Activated CD4-positive, alpha-beta T cell treated with anti-CD3 and anti-CD28 coated beads, Interleukin-2, amount 50 U/mL, for 24 hours (primary cell): ENCODE measurements around the gene KRTAP2-2.
"Not testable (repeated sequence)": the region's sequence is repeated elsewhere in the genome, so short reads cannot be mapped to it uniquely, and the experiment has no call there.

Experiments
- DNase-seq, 2 donors: peaks; one replicate each; pipeline ENCODE4 v3.0.0-alpha.2; 2020; ENCODE audit warnings: low read depth in 1 of 2, low spot score in 1 of 2

Gene KRTAP2-2, protein sequence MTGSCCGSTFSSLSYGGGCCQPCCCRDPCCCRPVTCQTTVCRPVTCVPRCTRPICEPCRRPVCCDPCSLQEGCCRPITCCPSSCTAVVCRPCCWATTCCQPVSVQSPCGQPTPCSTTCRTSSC

DNA sequence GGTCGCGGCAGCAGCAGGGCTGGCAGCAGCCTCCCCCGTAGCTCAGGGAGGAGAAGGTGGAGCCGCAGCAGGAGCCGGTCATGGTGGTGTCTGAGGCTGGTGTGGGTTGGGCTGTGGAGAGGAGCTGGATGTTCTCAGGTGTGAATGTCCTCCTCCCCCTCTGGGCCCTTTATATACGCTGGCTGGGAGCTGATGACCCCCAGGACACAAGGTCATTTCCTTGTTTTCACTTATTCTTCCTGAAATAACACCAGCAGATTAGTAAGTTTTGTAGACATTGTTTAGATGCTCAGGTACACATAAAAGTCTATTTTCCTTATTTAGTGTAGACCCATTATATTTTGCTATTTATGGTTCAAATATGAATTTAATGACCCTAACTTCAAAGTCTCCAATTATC, at the start of gene KRTAP2-2:
TSS of gene KRTAP2-2 (minus strand) at position 101 of the 400 bp plus-strand sequence. CDS start at position 82, 19 bp downstream.
- not testable (repeated sequence) for DNase-seq

DNA sequence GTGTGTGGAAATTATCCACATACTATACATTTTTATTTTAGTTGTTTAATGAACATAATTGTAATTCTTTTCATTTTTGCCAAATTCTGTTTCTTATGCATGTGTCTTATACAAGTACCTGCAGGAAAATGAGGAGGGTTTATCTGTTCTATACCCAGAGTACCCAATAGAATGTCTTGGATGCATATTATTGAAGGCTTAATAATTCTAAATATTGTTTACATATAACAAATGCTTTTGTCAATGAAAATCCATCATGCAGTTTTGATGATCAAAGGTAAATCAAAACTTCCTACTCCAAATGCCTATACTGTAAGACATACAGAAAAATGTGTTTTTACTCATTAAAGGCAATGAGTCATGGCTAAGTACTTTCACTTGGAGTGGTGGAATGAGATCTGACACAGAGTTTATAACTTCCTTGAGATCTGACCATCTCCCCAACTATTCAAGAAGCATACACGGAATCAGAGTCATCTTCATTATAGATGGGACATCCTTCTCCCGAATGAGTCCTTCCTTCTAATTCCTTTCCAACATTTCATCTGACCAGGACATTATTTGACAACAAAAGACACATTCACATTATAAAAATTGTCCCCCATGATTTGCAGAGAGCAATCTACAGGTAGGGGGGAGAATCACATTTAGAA, 49.5 kb upstream of the KRTAP2-2 start:
- DNase-seq, result not testable (repeated sequence)

DNA sequence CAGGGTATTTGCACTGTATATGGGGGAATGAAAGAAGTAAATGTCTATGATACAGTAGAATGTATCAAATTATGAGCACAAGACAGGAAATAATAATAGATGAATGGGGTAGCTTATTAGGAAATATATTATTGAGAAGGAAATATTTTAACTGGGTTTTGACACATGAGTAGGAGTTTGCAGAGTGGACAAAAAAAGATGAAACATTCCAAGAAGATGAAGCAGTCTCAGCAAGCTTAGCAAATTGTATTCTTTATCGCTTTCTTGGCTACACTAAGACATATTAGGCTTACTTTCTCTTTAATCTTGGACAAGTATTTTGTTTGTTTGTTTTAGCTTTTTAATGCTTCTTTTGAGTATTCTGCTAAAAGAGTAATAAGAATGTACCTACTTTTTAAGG, 48.9 kb upstream of the KRTAP2-2 start:
- DNase-seq, result no peak

DNA sequence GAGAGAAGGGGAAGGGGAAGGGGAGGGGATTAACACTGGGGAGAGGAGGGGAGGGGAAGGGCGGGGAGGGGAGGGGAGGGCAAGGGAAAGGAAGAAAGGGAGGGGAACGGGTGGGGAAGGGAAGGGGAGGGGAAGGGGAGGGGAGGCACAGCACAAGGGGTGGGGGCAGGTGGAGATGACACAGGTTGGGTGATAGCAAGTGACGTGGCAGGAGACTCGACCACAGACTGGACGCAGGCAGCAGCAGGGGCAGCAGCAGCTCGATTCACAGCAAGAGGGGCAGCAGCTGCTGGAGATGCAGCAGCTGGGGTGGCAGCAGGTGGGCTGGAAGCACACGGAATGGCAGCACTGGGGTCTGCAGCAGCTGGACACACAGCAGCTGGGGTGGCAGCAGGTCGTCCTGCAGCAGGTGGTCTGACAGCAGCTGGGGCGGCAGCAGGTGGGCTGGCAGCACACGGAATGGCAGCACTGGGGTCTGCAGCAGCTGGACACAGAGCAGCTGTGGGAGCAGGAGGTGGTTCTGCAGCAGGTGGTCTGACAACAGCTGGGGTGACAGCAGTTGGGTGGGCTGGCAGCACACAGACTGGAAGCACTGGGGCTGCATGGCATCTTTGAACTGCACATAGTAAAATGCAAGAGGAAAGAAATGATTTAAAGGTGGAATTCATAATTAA, 46.7 kb upstream of the KRTAP2-2 start, which contains the start of gene KRTAP4-16:
TSS of gene KRTAP4-16 (minus strand) at position 624 of the 674 bp plus-strand sequence. CDS start at position 624, 0 bp downstream.
- no peak for DNase-seq

DNA sequence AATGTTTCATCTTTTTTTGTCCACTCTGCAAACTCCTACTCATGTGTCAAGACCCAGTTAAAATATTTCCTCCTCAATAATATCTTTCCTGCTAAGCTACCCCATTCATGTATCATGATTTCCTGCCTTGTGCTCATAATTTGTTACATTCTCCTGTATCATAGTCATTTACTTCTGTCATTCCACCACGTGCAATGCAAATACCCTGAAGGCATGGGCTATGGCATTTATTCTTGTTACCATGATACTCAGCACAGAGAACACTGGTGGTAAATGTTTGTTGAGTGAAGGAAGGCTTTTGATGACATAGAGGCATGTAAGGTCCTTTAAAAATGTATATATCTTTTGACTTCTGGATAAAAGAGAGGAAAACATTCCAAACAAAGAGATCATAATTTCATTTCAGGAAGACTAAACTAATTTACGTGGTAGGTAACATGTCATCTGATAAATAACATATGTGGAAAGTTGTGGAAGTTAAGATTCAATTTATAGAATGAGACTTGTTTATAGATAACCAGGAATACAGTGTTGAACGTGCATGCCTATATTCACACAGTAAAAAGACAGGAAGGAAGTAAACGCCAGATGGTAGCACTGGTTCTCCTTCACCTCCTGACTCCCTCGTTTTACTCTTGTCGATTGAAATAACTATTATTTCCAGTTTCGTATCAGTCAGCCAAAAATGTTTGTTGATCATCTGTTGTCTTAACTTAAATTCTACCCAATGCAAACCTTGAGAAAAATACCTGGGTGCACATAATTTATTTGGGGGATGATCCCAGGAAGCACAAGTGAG, 44.9 kb upstream of the KRTAP2-2 start:
- not testable (repeated sequence) for DNase-seq

DNA sequence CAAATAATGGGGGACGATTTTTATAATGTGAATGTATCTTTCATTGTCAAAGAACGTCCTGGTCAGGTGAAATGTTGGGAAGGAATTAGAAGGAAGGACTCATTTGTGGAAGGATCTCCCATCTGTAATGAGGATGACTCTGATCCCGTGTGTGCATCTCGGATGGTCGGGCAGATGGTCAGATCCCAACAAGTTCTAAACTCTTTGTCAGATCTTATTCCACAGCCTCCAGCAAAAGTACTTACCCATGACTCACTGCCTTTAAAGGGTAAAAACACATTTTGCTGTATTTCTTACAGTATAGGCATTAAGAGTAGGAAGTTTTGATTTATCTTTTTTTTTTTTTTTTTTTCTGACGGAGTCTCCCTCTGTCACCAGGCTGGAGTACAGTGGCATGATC, 43.5 kb upstream of the KRTAP2-2 start:
- DNase-seq, result no peak

DNA sequence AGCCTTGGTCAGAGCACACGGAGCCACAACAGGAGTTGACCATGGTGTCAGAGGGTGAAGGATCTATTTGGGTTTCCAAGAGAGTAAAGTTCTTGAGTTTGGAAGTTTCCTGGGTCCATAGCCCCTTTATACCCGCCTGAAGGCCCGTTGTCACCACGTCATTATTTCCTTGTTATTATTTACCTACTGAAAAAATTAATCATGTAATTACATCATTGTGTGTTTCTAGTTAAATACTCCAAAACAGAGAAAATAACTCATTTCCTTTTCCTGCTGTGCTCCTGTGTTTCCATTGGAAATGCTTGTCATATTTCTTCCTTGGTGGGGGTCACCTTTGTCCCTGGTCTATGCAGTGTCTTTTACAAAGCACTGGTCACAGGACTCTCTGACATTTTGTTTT, 43.0 kb upstream of the KRTAP2-2 start, which contains the start of gene KRTAP4-8:
TSS of gene KRTAP4-8 (minus strand) at position 101 of the 400 bp plus-strand sequence. CDS start at position 43, 58 bp downstream.
- no peak for DNase-seq

DNA sequence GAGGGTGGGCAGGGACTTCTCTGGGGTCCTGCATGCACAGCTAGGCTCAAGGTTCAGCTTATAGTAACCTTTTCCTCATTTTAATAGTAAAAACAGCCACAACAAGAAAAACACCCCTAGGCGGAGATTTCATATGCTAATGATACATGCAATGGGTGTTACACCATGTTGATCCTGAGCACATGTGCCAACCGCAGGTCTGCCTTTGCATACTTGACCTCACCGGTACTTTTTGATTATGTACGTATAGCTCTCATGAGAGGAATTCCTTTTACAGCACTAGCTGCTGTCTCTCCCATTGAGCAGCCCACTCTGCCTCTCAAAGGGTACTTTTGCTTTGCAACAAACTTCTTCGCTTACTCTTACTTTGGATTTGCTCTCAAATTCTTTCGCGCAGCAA, 41.0 kb upstream of the KRTAP2-2 start:
- DNase-seq, result no peak

DNA sequence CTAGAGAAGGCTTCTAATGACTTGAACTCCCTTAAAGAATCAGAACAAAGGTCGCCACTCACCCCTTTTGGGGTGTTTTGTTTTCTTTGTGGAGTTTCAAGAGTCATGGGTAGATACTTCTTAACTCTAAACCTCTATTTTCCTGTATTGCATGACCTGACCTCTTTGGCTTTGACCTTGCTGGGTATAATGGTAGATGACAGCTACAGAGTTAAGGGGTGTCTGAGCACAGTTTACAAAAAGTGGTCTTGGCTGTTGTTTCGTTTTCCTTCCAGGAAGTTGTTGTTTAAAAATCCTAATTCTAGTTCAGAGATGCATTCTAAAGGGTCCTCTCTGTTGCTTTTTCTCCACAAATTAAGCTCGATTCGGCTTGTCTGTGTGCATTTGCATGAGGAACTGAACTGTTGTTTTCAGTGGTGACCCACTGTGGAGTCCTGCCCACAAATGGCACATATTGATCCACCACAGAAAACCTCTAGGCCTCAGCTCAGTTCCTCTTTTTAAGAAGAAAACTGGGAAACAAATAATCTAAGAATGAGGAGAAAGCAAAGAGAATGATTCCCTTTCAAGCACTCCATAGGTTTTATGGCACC, 33.8 kb upstream of the KRTAP2-2 start:
- DNase-seq, result not testable (repeated sequence)

DNA sequence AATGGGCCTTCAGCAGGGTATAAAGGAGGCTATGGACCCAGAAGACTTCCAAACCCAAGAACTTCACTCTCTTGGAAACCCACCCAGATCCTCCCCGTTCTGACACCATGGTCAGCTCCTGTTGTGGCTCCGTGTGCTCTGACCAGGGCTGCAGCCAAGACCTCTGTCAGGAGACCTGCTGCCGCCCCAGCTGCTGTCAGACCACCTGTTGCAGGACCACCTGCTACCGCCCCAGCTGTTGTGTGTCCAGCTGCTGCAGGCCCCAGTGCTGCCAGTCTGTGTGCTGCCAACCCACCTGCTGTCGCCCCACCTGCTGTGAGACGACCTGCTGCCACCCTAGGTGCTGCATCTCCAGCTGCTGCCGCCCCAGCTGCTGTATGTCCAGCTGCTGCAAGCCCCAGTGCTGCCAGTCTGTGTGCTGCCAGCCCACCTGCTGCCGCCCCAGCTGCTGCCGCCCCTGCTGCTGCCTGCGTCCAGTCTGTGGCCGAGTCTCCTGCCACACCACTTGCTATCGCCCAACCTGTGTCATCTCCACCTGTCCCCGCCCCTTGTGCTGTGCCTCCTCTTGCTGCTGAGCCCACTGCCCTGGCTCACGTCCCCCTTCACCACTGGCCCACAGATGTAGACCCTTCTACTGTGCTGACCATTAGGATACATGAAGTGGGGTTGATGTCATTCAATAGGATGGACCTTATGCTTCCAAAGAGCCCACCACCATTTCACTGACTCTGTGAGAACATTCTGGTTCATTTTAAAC, 29.2 kb upstream of the KRTAP2-2 start, which contains the start of gene KRTAP4-7:
TSS of gene KRTAP4-7 (plus strand) at position 51 of the 757 bp plus-strand sequence. CDS start at position 108, 57 bp downstream.
- DNase-seq, result not testable (repeated sequence)

DNA sequence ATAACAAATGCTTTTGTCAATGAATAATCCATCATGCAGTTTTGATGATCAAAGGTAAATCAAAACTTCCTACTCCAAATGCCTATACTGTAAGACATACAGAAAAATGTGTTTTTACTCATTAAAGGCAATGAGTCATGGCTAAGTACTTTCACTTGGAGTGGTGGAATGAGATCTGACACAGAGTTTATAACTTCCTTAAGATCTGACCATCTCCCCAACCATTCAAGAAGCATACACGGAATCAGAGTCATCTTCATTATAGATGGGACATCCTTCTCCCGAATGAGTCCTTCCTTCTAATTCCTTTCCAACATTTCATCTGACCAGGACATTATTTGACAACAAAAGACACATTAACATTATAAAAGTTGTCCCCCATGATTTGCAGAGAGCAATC, 28.4 kb upstream of the KRTAP2-2 start:
- not testable (repeated sequence) for DNase-seq

DNA sequence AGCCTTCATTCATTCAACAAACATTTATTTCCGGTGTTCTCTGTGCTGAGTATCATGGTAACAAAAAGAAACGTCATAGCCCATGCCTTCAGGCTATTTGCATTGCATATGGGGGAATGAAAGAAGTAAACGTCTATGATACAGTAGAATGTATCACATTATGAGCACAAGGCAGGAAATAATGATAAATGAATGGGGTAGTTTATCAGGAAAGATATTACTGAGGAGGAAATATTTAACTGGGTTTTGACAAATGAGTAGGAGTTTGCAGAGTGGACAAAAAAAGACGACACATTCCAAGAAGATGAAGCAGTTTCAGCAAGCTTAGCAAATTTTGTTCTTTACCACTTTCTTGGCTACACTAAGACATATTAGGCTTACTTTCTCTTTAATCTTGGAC, 27.6 kb upstream of the KRTAP2-2 start:
- DNase-seq, result no peak

DNA sequence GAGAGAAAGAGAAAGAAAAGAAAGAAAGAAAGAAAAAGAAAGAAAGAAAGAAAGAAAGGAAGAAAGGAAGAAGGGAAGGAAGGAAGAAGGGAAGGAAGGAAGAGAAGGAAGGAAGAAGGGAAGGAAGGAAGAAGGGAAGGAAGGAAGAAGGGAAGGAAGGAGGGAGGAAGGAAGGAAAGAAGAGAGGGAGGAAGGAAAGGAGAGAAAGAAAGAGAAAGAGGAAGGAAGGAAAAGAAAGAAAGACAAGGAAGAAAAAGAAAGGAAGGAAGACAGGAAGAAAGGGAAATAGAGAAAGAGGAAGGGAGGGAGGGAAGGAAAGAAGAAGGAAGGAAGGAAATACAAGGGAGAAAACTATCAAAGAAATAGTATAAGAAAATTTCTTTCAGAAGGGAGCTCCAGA, 21.8 kb upstream of the KRTAP2-2 start:
- DNase-seq, result no peak

DNA sequence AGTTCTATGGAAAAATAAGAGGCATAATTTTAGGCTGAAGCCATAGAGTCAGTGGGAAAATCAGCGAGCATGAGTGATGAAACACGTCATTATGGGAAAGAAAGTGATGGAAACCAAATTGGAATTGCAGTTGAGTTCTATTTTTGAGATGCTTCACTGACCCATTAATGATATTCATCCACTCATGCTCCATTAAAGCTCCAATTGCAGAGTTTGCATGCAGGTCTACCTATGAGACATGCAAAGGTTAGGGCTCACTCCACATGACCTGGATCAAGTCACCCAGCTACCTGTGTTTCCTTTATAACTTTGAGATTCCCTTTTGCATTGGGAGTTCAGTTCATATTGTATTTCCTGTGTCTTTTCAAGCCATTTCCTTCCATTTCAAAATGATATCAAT, 18.6 kb upstream of the KRTAP2-2 start:
- no peak for DNase-seq

DNA sequence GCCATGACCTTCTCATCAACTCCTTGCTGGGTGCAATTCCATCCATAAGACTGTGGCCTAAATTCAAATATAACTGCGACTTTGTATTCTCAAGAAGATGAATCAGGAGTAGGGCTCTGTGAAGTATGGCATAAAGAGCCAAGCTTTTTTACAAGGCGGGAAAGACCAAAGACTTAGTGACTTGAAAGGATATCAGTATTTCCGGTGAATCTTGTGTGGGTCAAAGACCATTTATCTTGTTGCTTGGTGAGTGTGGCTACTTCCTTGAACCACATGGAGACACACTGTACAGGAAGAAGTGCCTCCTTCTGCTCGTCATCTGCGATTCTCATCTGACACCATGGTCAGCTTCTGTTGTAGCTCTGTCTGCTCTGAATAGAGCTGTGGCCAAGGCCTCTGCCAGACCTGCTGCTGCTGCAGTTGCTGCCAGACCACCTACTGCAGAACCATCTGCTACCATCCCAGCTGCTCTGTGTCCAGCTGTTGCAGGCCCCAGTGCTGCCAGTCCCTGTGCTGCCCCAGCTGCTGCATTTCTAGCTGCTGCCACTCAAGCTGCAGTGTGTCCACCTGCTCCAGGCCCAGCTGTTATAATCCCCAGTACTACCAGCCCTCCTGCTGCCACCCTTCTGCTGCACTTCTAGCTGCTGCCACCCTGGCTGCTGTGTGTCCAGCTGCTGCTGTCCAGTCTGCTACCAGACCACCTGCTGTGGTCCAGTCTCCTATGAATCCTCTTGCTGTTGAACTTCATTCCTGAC, 16.8 kb upstream of the KRTAP2-2 start:
- no peak for DNase-seq

DNA sequence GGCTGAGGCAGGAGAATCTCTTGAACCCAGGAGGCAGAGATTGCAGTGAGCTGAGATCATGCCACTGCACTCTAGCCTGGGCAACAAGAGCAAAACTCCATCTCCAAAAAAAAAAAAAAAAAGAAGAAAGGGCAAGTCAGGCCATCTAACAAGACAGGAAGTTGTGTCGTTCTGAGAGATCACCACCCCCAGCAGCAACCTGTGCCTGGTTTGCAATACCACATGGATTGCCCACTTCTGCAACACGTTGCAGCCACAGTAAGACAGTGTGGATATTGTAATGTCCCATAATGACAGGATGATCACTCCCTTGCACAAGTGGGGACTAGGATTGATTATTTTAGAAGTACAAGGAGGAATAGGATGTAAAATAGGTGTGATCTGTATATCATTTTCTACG, 14.0 kb upstream of the KRTAP2-2 start:
- DNase-seq, result no peak

DNA sequence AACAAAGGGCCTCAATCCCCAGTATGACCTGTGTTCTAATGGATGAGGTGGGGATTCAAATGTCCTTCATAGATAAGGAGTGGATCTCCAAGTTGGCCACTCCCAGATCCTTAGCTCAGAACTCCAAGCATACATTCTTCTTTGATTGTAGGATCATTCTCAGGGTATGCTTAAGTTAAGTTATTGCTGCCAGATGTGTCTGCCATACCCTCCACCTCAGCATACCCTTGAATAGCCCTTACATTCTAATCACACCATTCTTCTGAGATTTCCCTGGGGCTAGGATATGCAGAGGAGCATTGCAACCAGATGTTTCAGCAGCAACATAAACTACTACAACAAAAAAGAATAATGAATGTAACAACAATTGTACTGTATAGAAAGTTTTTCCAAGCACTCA, 12.3 kb upstream of the KRTAP2-2 start:
- no peak for DNase-seq

DNA sequence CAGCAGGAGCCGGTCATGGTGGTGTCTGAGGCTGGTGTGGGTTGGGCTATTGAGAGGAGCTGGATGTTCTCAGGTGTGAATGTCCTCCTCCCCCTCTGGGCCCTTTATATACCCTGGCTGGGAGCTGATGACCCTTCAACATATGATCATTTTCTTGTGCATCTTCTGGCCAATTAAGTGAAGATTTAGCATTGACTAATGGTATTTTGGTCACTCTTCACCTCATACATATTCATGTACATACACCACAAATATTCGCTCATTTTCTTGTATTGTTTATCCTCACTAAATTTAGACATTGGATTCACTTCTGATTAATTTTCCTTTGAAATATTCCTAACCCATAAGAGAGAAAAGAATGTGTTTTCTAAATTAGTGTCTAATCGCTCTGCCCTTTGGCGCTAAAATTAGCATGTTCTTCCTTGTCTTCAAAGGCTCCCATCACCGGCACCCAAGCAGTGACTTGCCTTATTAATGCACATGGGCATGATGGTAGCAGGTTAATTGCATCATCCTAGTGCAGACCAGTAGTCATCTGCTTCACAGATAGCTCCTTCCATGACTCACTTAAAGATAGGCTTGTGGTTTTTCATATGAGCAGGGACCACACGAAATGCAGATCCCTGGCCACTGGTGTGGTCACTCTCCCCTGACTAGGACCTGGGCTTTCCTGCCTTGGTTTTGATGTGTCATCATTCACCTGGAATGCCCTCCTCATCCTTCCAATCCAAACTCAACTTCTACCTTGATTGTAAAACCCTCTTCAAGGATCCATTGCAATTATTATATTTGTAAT, 11.0 kb upstream of the KRTAP2-2 start, which contains the start of gene KRTAP2-4:
TSS of gene KRTAP2-4 (minus strand) at position 51 of the 796 bp plus-strand sequence. CDS start at position 17, 34 bp downstream.
- DNase-seq, result no peak
